ACHN (cell line): ENCODE results near the gene TBC1D22A.

ENCODE experiments used
- DNase-seq: peaks from one replicate; pipeline ENCODE4 v3.0.0-alpha.2; 2015
- in situ Hi-C: cut with HindIII; loops from 2 replicates; pipeline ENCODE4 v1.10.0; 2017; ENCODE audit warnings: low sequenced_read_pairs, low pct_ligation_motif_present, low pct_unique_long_range_greater_than_20kb

The TBC1D22A gene

GRCh38 chr22:47124451-47124881 is 362.0 kb downstream of the TBC1D22A start:
- in situ Hi-C loops = no loop called here

GRCh38 chr22:47124961-47125360 is 362.5 kb downstream of the TBC1D22A start:
- no peak for DNase-seq
- in situ Hi-C loops = no loop called here

More at GRCh38 chr22:47124451-47124881, 362.0 kb downstream of the TBC1D22A start:
- no peak for DNase-seq

- in situ Hi-C loops = no loop called here
- DNase-seq = no peak
These were observed 363.2 kb downstream of the TBC1D22A start for GRCh38 chr22:47125603-47126002.

- in situ Hi-C loops = no loop called here
These were observed 363.9 kb downstream of the TBC1D22A start for GRCh38 chr22:47126344-47126811.

GRCh38 chr22:47127441-47127871 is 365.0 kb downstream of the TBC1D22A start:
- no peak for DNase-seq
- in situ Hi-C loops = no loop called here

More at GRCh38 chr22:47126344-47126811, 363.9 kb downstream of the TBC1D22A start:
- DNase-seq = no peak

- DNase-seq = no peak
- in situ Hi-C loops = no loop called here
These were observed 365.8 kb downstream of the TBC1D22A start for GRCh38 chr22:47128216-47128615.

- DNase-seq = no peak
- in situ Hi-C loops = no loop called here
These were observed 366.3 kb downstream of the TBC1D22A start for GRCh38 chr22:47128622-47129215.

GRCh38 chr22:47129902-47130635 is 367.6 kb downstream of the TBC1D22A start:
- in situ Hi-C loops = no loop called here
- no peak for DNase-seq

- no peak for DNase-seq
- in situ Hi-C loops = no loop called here
These were observed 368.6 kb downstream of the TBC1D22A start for GRCh38 chr22:47130883-47131631.

- DNase-seq = no peak
- in situ Hi-C loops = no loop called here
These were observed 369.4 kb downstream of the TBC1D22A start for GRCh38 chr22:47131632-47132427.

GRCh38 chr22:47132428-47132825 is 370.0 kb downstream of the TBC1D22A start:
- DNase-seq = no peak
- in situ Hi-C loops = no loop called here

- no peak for DNase-seq
- in situ Hi-C loops = no loop called here
These were observed 370.9 kb downstream of the TBC1D22A start for GRCh38 chr22:47133061-47133969.

GRCh38 chr22:47134222-47134621 is 371.8 kb downstream of the TBC1D22A start:
- in situ Hi-C loops = no loop called here
- no peak for DNase-seq

- no peak for DNase-seq
- in situ Hi-C loops = no loop called here
These were observed 372.9 kb downstream of the TBC1D22A start for GRCh38 chr22:47135338-47135737.

GRCh38 chr22:47136050-47136449 is 373.6 kb downstream of the TBC1D22A start:
- no peak for DNase-seq
- in situ Hi-C loops = no loop called here

GRCh38 chr22:47136671-47137070 is 374.2 kb downstream of the TBC1D22A start:
- in situ Hi-C loops = no loop called here
- no peak for DNase-seq

GRCh38 chr22:47139013-47139789 is 376.8 kb downstream of the TBC1D22A start:
- in situ Hi-C loops = no loop called here
- DNase-seq = no peak
